Duodenal mucosa (tissue), 2 donors: ENCODE data around the gene AIDA.
A peak's percentile ranks its signal among the peaks of the same experiment; 100 is the strongest.

Source experiments
- H3K27ac ChIP-seq: one replicate; pipeline ENCODE4 v1.7.0; 2013; ENCODE audit warnings: low read depth, low read length
- H3K27me3 ChIP-seq, 2 donors: one replicate each; pipeline ENCODE4 v1.7.0; 2013; ENCODE audit warnings: low read length in 2 of 2, control low read depth in 1 of 2; ENCODE audit not compliant: insufficient read depth in 2 of 2, control insufficient read depth in 1 of 2
- H3K36me3 ChIP-seq, 2 donors: one replicate each; pipeline ENCODE4 v1.7.0; 2013; ENCODE audit warnings: low read length in 2 of 2, control low read depth in 1 of 2; ENCODE audit not compliant: insufficient read depth in 2 of 2, control insufficient read depth in 1 of 2
- H3K4me1 ChIP-seq, 2 donors: one replicate each; pipeline ENCODE4 v1.7.0; 2013; ENCODE audit warnings: low read length in 2 of 2, control low read depth in 1 of 2; ENCODE audit not compliant: insufficient read depth in 2 of 2, control insufficient read depth in 1 of 2
- H3K4me3 ChIP-seq, 2 donors: one replicate each; pipeline ENCODE4 v1.7.0; 2013; ENCODE audit warnings: low read length in 2 of 2, low read depth in 1 of 2
- H3K9ac ChIP-seq, 2 donors: one replicate each; pipeline ENCODE4 v1.7.0; 2013; ENCODE audit warnings: low read length in 2 of 2, low read depth in 1 of 2
- H3K9me3 ChIP-seq, 2 donors: one replicate each; pipeline ENCODE4 v1.7.0; 2013; ENCODE audit warnings: low read length in 2 of 2, control low read depth in 1 of 2; ENCODE audit not compliant: control insufficient read depth in 1 of 2

The AIDA gene

GRCh38 chr1:222653178-222653827, 59.0 kb downstream of the AIDA start:
- Histone ChIP-seq H3K27ac (no peak overlapping the region), H3K27me3 (no peaks in the 10 kb centered on the region), H3K4me3 (no peak overlapping the region), H3K9ac (no peak overlapping the region), H3K4me1 (peaks cover 4 to 5% of the 10 kb centered on the region in 2 donors), H3K9me3 (no peaks in the 10 kb centered on the region), H3K36me3 (peaks cover 18 to 86% of the 10 kb centered on the region in 2 donors)

DNA sequence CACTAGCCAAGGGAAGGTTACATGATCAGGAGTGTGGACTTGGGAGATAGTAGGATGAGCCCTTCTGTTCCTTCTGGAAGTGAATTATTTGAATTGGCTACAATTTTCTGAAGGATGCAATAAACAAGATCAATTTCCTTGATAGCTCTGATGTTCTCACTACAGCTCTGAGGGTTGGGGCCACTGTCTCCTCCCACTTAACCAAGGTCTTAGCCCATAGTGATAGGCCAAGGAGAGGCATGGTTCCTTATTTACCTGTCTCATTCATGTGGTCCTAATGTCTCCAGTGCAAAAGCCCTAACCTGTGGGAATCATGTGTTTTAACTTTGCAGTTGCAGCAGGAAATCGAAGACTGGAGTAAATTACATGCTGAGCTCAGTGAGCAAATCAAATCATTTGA, 59.6 kb downstream of the AIDA start:
- no peak overlapping the region for H3K27ac ChIP-seq
- H3K9me3 ChIP-seq, result no peaks in the 10 kb centered on the region
- H3K9ac ChIP-seq, result no peak overlapping the region
- H3K27me3 ChIP-seq, result no peaks in the 10 kb centered on the region
- peaks cover 4 to 5% of the 10 kb centered on the region in 2 donors for H3K4me1 ChIP-seq
- no peak overlapping the region for H3K4me3 ChIP-seq
- peaks cover 18 to 87% of the 10 kb centered on the region in 2 donors for H3K36me3 ChIP-seq

DNA sequence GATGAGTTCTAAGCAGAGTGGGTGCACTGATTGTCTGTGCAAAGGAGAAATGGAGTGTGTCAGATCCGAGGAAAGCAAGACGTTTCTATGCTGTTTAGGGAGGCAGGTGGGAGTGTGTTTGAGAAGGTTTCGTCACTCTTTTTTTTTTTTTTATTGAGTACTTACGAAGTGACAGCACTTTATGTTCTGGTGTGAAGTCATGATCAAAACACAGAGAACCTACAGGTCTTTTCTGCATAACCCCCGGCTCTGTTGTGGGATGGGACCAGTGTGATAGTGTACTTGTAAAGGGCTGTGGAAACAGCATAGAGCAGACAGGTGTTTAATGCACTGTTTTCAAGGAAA, 67.7 kb downstream of the AIDA start:
- Histone ChIP-seq H3K9ac (peak overlapping the region; percentile 98 to 100), H3K27me3 (no peaks in the 10 kb centered on the region), H3K27ac (peak overlapping the region; percentile 88), H3K4me3 (peak overlapping the region; percentile 96 to 100), H3K4me1 (peaks cover 10 to 15% of the 10 kb centered on the region in 2 donors), H3K9me3 (no peaks in the 10 kb centered on the region), H3K36me3 (peaks cover 3 to 32% of the 10 kb centered on the region in 2 donors)

DNA sequence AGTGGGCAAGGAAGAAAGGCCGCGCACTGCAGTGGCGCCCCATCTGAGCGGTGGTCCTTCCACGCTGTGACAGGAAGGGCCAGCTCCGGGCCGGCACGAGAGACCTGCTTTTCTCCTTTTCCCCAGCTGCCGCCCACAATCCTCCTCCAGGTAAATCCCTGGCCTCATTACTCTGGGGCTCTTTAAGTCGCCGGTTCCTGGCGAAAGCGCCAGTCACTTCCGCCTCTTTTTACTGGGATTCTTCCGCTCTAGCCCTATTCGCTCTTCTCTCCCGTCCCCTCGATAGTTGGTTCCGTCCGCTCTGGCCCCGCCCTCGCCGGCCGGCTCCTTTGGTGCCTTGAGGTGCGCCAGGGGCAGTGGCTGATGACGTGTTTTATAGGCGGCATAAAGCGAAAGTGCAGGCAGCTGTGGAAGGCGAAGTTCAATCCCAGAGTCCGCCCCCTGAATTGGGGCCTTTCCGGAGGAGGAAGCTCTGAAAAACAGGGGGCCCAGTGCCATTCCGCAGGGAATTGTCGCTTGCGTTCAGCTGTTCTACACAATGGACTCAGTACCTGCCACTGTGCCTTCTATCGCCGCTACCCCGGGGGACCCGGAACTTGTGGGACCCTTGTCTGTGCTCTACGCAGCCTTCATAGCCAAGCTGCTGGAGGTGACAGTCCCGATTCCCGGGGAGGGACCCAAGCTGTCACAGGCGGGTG, 68.2 kb downstream of the AIDA start:
- Histone ChIP-seq H3K27me3 (no peaks in the 10 kb centered on the region), H3K4me3 (peak overlapping the region; percentile 96 to 100), H3K4me1 (peaks cover 10 to 15% of the 10 kb centered on the region in 2 donors), H3K9me3 (no peaks in the 10 kb centered on the region), H3K36me3 (peaks cover 3 to 32% of the 10 kb centered on the region in 2 donors), H3K27ac (peak overlapping the region; percentile 96), H3K9ac (peak overlapping the region; percentile 98 to 100)

GRCh38 chr1:222643606-222643937, 68.7 kb downstream of the AIDA start:
- Histone ChIP-seq H3K27ac (peak overlapping the region; percentile 96), H3K27me3 (no peaks in the 10 kb centered on the region), H3K36me3 (peaks cover 3 to 27% of the 10 kb centered on the region in 2 donors), H3K9ac (peak overlapping the region; percentile 98 to 100), H3K4me3 (peak overlapping the region; percentile 96 to 100), H3K9me3 (no peaks in the 10 kb centered on the region), H3K4me1 (peaks cover 10 to 15% of the 10 kb centered on the region in 2 donors)

GRCh38 chr1:222642468-222642867, 69.8 kb downstream of the AIDA start:
- peaks cover 3 to 23% of the 10 kb centered on the region in 2 donors for H3K36me3 ChIP-seq
- no peak overlapping the region for H3K27ac ChIP-seq
- no peak overlapping the region for H3K9ac ChIP-seq
- peaks cover 10 to 15% of the 10 kb centered on the region in 2 donors for H3K4me1 ChIP-seq
- no peaks in the 10 kb centered on the region for H3K9me3 ChIP-seq
- H3K4me3 ChIP-seq, result no peak overlapping the region
- no peaks in the 10 kb centered on the region for H3K27me3 ChIP-seq

DNA sequence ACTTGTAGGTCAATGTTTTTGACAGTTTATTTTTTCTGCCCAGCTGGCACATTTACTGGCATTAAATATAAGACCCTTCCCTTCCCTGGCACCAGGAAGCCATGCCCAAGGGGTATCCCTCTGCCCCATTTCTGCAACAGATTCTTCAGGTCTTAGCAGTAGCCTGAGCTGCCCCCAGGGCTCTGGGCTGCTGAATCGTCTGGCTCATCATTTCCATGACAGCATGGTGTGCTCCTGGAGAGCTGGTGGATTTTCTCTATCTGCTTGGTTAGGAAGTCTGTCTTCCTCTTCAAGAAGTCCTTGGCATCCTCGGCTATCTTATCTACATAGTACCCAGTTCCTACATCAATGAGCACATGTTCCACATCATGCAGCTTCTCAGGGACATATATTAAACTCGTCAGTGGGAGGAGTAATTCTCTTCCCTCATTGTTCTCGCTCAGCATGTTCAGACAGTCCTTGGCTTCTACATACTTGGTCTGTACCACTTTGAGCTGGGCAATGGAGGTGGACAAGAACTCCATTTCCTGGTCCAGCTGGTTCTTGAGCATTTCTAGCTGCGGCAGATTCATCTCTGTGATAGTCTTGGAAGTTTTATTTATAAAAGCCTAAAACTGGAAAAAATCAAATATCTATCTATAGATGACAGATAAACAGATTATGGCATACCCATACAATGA, 70.9 kb downstream of the AIDA start:
- H3K36me3 ChIP-seq, result peaks cover 3 to 17% of the 10 kb centered on the region in 2 donors
- no peaks in the 10 kb centered on the region for H3K9me3 ChIP-seq

GRCh38 chr1:222634180-222635013, 77.9 kb downstream of the AIDA start:
- Histone ChIP-seq H3K27ac (no peak overlapping the region), H3K36me3 (peaks cover 23 to 65% of the 10 kb centered on the region in 2 donors), H3K9ac (no peak overlapping the region)

More for the DNA sequence above, 70.9 kb downstream of the AIDA start:
- Histone ChIP-seq H3K27ac (no peak overlapping the region), H3K4me3 (no peak overlapping the region), H3K9ac (no peak overlapping the region), H3K4me1 (peaks cover 10 to 15% of the 10 kb centered on the region in 2 donors), H3K27me3 (no peaks in the 10 kb centered on the region)

DNA sequence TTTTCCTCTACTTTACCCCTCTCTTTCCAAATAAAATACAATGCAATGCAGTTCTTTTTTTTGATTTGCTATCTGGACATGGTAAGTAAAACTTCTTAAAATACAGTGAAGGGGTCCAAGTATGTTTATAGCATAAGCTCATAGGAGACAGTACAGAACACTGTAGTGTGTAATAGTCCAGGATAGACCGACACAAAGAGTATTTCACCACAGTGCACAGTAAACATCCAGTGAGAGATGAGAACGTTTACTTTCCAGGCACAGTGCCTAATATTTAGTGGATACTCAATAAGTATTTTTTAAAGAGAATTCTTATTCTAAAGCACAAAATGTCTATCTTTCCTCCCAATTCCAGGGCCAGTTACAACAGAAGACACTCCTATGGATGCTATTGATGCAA, 79.5 kb downstream of the AIDA start:
- Histone ChIP-seq H3K9me3 (no peaks in the 10 kb centered on the region), H3K27me3 (no peaks in the 10 kb centered on the region), H3K9ac (no peak overlapping the region), H3K4me1 (no peaks in the 10 kb centered on the region), H3K36me3 (peaks cover 28 to 71% of the 10 kb centered on the region in 2 donors), H3K27ac (no peak overlapping the region), H3K4me3 (no peak overlapping the region)

More at GRCh38 chr1:222634180-222635013, 77.9 kb downstream of the AIDA start:
- Histone ChIP-seq H3K27me3 (no peaks in the 10 kb centered on the region), H3K9me3 (no peaks in the 10 kb centered on the region), H3K4me3 (no peak overlapping the region), H3K4me1 (no peaks in the 10 kb centered on the region)
